DMS53 (cell line): ENCODE results near the gene NTRK1.

Experiments
- DNase-seq: peaks from one replicate; lab custom pipeline; 2025; lab: John Stamatoyannopoulos, UW

NTRK1 gene

GRCh38 chr1:156881101-156881500 lies 20.4 kb downstream of the NTRK1 start:
- no peak for DNase-seq

GRCh38 chr1:156881663-156882062 lies 21.0 kb downstream of the NTRK1 start:
- DNase-seq = no peak

- DNase-seq = no peak
These were observed 21.9 kb downstream of the NTRK1 start for GRCh38 chr1:156882543-156882942.

- no peak for DNase-seq
These were observed 23.3 kb downstream of the NTRK1 start for GRCh38 chr1:156883919-156884318.

GRCh38 chr1:156884560-156885184 lies 24.0 kb downstream of the NTRK1 start:
- DNase-seq = no peak

GRCh38 chr1:156885314-156885713 lies 24.6 kb downstream of the NTRK1 start:
- no peak for DNase-seq

GRCh38 chr1:156885880-156886355 lies 25.3 kb downstream of the NTRK1 start:
- DNase-seq = no peak

- peak; percentile 23 for DNase-seq
These were observed 26.1 kb downstream of the NTRK1 start for GRCh38 chr1:156886583-156887281.

GRCh38 chr1:156887317-156887716 lies 26.7 kb downstream of the NTRK1 start:
- DNase-seq = no peak

GRCh38 chr1:156887734-156888133 lies 27.1 kb downstream of the NTRK1 start:
- DNase-seq = no peak

- DNase-seq = peak; percentile 87
These were observed 29.3 kb downstream of the NTRK1 start for GRCh38 chr1:156889802-156890580.

- peak; percentile 93 for DNase-seq
These were observed 31.8 kb downstream of the NTRK1 start for GRCh38 chr1:156892190-156893047.

- DNase-seq = no peak
These were observed 32.6 kb downstream of the NTRK1 start, which contains the start of gene PEAR1 for GRCh38 chr1:156893048-156893953. Gene PEAR1 (plus strand): TSS chr1:156893718. CDS start chr1:156903927, 10,209 bp downstream.

- DNase-seq = no peak
These were observed 33.3 kb downstream of the NTRK1 start for GRCh38 chr1:156894001-156894400.

GRCh38 chr1:156894711-156895454 lies 34.2 kb downstream of the NTRK1 start:
- no peak for DNase-seq

- no peak for DNase-seq
These were observed 34.8 kb downstream of the NTRK1 start for GRCh38 chr1:156895455-156895812.

GRCh38 chr1:156895927-156896326 lies 35.3 kb downstream of the NTRK1 start:
- DNase-seq = no peak

- no peak for DNase-seq
These were observed 35.9 kb downstream of the NTRK1 start for GRCh38 chr1:156896490-156897033.

- DNase-seq = no peak
These were observed 36.6 kb downstream of the NTRK1 start for GRCh38 chr1:156897078-156897825.
